NCI-H146 treated with DMSO at 0.1 percent for 48 hours (cell line): ENCODE measurements around the gene BMPR1A.
A peak's percentile ranks its signal among the peaks of the same experiment; 100 is the strongest.
"Not testable (repeated sequence)": the region's sequence is repeated elsewhere in the genome, so short reads cannot be mapped to it uniquely, and the experiment has no call there.

Experiments used
- DNase-seq: peaks from one replicate; lab custom pipeline; 2025; ENCODE audit not compliant: unreplicated experiment; lab: John Stamatoyannopoulos, UW

Gene BMPR1A

DNA sequence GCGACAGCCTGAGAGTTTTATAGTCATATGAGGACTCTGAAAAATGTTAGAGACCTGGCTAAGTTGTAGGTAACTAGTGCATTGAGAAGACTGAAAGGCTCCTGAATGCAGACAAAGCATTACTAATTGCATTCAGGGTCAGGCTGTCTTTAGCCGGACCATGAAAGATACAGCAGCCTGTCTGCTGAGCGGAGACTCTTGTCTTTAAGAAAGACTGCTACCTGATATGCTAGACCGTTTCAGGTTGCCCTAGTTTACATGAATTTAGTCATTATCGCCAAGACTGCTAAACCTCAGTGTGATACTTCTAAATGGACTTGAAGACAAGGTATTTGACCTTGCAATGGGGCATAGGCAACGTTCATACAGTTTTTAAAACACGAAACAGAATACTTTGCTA is 81.2 kb downstream of the BMPR1A start:
- no peak for DNase-seq

DNA sequence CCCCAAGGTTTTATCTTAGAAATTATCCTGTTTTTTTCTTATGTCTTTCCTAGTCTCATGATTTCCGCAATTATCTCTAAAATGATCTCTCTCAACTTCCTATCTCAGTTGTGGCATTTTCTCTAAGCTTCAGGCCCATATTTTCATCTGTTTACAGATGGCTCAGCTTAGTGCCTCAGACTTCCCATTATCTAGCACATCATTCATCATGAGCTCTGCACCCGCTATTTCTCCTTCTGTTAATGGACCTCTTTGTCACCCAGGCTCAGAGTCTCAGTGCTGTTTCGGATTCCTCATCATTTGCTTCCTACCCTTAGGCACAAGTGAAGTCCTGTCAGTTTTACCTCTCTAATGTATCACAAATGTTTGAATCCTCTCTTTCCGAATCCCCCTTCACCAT is 84.1 kb downstream of the BMPR1A start:
- DNase-seq, result no peak

GRCh38 chr10:86846088-86846487 is 89.7 kb downstream of the BMPR1A start:
- DNase-seq, result no peak

- no peak for DNase-seq
Observed at GRCh38 chr10:86848747-86849146, 92.3 kb downstream of the BMPR1A start.

DNA sequence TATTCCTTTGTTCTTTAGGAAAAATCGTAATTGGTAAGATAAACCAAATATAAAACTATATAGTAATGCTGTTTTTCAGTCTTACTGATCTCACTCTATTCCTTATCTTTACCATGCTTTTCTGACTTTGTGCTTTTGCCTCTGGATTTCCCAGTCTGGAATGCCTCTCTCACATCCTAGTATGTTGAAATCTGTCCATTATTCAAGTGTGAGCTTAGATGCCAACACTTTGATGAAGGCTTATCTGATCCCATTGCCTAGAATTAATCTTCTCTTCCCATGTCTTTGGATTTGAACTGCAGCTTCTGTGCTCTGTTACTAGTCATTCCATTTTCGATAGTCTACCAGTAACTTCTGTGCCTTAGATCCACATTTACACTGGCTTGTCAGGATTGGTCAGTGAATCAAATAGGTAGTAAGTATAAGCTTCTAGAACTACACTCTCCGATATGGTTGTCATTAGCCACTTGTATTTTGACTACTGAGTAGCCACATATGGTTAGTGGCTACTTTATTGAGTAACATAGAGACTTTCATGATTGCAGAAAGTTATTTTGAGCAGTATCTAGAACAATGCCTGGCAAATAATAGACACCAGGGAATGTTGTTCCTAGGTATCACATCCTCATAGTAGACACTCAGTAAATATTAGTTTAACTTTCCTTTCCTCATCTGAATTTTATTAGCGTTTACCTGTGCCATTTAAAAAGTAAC is 92.9 kb downstream of the BMPR1A start:
- no peak for DNase-seq

DNA sequence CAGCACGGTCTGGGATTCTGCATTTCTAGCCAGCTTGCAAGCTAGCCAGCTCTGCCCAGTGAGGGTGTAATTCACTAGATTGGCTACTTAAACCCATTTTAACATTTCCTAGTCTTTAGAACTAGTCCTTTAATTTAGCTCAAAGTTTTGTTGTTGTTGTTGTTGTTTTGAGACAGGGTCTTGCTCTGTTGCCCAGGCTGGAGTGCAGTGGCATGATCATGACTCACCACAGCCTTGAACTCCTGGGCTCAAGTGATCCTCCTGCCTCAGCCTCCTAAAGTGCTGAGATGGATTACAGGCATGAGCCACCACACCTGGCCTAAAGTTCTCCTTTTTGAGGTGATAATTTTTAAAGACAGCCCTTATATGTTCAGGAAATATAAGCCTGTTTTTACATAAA is 94.1 kb downstream of the BMPR1A start:
- DNase-seq, result no peak

DNA sequence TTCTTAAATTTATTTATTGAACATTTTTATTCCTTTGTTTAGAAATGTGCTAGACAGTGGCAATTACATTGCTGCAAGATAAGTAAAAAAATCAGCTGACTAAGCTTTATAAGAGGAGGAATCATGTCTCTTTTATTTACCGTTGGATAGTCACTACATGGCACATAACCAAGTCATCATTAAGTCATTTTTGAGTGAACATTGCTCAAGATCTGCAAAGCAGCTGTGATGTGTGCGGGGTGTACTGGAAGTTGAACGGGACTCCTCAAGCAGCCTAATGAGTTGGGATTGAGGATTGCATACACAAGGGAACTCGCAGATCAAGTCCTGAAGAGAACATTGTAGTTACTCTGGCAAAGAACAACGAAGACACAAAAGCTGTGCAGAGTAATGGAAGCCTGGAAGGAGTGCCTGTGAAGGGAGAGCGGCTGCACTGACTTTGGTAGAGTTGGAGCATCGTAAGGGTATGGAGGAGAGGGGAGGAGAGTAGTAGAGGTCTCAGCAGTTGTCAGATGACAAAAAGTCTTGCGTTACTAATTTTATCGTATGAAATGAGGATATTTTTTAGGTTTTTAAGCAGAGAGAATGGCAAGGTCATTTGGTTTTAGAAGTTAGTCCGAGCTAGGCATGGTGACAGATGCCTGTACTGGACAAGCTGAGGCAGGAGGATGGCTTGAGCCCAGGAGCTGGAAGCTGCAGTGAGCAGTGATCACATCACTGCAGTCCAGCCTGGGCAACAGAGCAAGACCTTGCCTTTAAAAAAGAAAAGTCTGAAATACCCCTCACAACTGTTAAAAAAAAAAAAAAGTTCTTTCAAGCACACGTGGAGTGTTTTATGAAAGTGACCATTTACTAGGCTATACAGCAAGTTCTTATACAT is 95.1 kb downstream of the BMPR1A start:
- no peak for DNase-seq

GRCh38 chr10:86853582-86853981 is 97.2 kb downstream of the BMPR1A start:
- not testable (repeated sequence) for DNase-seq

GRCh38 chr10:86855513-86855912 is 99.1 kb downstream of the BMPR1A start:
- DNase-seq, result no peak

GRCh38 chr10:86856156-86856555 is 99.7 kb downstream of the BMPR1A start:
- no peak for DNase-seq

- no peak for DNase-seq
Observed at GRCh38 chr10:86857128-86857721, 100.8 kb downstream of the BMPR1A start.

DNA sequence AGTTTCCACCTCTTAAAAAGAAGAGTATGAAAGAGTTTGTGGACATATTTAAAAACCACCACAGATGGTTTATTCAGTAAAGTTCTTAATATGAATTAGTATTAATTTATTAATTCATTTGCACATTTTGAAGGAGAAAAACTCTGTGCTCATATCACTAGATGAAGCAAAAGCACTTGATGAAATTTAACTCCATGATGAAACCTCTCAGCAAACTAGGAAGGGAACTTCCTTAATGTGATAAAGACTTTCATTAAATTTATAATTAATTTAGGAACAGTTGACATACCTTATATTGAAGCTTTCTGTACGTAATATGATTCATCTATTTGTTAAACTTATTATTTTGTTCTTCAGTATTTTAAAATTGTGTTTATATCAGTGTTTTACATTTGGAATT is 101.6 kb downstream of the BMPR1A start:
- no peak for DNase-seq

DNA sequence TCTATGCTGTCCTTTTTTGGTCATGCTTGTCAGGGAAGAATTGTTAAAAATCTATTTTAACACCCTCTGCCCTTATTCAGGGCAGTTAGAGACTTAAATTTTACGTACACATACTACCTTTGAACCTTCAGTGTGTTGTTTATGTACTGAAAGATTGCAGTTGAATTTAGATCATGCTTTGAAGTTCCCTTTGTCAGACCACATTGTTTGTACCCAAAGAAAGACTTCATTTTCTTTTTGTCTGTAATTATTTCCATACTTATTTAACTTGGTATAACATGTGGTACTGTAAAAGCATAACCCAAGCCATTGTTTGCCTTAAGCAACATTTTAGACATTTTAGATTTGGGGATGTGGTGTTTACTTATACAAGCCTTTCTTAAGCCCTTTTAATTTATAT is 104.9 kb downstream of the BMPR1A start:
- no peak for DNase-seq

DNA sequence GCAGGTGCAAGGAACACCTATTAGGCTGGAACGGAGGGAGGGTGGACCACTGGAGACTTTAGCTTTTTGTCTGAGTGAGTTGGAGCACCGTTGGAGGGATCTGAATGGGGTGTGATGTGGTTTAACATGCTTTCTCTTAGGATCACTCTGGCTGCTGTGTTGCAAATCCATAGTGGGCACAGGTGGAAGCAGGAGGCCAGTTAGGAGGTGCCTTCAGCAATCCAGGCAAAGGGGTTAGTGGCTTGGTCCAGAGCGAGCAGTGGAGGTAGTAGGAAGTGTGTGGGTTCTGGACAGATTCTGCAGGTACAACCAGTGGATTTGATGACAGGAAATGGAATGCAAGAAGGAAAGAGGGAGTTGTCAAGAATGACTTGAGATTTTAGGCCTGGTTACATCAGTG is 106.0 kb downstream of the BMPR1A start:
- no peak for DNase-seq

- DNase-seq, result peak; percentile 49
Observed at GRCh38 chr10:86862786-86863483, 106.5 kb downstream of the BMPR1A start.

DNA sequence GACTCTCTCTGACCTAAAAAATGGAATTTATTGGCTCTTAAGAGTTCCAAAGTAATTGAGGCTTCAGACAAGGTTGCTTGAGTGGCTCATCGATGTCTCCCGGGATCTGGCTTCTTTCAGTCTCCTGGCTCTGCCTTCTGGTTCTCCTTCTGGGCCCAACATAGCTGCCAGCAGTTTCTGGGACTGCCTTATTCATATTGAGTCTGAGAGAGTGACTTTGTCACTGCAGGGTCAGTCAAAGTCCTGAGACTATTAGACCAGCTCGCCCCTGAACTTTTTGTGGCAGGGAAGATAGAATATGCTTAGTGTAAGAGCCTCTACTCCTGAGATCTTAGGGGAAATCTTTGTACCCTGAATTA is 107.0 kb downstream of the BMPR1A start:
- DNase-seq, result no peak

DNA sequence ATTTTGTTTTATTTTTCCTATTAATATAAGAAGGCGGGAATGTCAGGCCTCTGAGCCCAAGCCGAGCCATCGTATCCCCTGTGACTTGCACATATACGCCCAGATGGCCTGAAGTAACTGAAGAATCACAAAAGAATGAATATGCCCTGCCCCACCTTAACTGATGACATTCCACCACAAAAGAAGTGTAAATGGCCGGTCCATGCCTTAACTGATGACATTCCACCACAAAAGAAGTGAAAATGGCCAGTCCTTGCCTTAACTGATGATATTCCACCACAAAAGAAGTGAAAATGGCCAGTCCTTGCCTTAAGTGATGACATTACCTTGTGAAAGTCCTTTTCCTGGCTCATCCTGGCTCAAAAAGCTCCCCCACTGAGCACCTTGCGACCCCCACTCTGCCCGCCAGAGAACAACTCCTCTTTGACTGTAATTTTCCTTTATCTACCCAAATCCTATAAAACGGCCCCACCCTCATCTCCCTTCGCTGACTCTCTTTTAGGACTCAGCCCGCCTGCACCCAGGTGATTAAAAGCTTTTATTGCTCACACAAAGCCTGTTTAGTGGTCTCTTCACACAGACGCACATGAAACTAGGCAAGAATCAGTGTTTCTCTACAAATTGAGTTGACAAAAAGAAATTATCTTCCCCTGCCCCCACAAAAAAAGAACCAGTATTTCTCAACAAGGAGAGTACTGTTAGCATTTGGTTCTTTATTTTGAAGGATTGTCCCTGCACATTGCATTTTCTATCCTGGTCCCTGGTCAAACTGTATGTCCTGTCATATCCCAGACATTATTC is 108.8 kb downstream of the BMPR1A start:
- DNase-seq, result not testable (repeated sequence)

DNA sequence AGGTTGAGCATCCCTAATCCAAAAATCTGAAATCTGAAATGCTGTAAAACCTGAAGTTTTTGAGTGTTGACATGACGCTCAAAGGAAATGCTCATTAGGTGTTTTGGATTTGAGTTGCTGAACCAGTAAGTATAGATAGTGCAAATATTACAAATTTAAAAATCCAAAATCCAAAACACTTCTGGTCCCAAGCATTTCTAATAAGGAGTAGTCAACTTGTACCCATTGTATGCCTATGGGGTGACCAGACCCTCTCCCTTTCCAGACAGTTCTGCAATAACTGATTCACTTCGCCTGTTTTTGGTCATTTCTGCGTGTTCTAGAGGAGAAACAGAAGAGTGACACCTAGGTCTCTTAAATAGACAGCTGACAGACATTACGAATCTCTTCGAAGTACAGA is 110.7 kb downstream of the BMPR1A start:
- DNase-seq, result no peak

GRCh38 chr10:86868353-86868752 is 111.9 kb downstream of the BMPR1A start:
- no peak for DNase-seq

DNA sequence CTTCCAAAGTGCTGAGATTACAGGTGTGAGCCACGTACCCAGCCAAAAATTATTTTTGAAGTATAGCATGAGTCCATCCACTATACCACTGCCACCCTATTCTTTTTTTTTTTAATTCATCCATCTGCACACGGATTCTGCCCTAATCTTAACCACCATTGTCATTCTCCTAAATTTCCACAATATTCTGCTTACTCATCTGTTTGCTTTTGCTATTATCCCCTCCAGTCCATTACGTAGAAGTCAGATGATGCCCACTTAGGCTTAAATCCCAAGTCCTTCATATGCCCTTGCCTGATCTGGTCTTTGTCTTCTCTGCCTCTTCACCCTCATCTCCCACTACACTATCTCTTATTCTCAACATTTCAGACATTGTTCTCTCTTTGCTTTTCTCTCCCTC is 114.3 kb downstream of the BMPR1A start:
- DNase-seq, result no peak
